Brain microvascular endothelial cell (primary cell): ENCODE measurements around the gene NAA50.

Experiments used
- DNase-seq: peaks from one replicate; pipeline ENCODE4 v3.0.0-alpha.2; 2020
- H3K27ac ChIP-seq: fragments of 250-450 bp; sonication (Bioruptor Pico); 2 replicates; pipeline ENCODE4 v1.5.1; 2020; ENCODE audit warnings: mild to moderate bottlenecking, moderate library complexity
- H3K27me3 ChIP-seq: fragments of 250-450 bp; sonication (Bioruptor Pico); replicated peaks from 2 replicates; pipeline ENCODE4 v1.5.1; 2020; ENCODE audit warnings: mild to moderate bottlenecking
- H3K36me3 ChIP-seq: fragments of 250-450 bp; sonication (Bioruptor Pico); replicated peaks from 2 replicates; pipeline ENCODE4 v1.5.1; 2020; ENCODE audit warnings: mild to moderate bottlenecking
- H3K4me3 ChIP-seq: 2 replicates; pipeline ENCODE4 v1.5.1; 2011; ENCODE audit warnings: low read depth, mild to moderate bottlenecking, control low read depth, low read length, moderate library complexity
- in situ Hi-C: cut with HindIII; loops from 2 replicates; pipeline ENCODE4 v1.10.0; 2017; ENCODE audit warnings: low sequenced_read_pairs, low pct_ligation_motif_present
- TF ChIP-seq, protein P1 (sequence below): IDR thresholded peaks from 2 replicates; pipeline ENCODE4 v1.5.1; 2011; ENCODE audit warnings: low read depth, mild to moderate bottlenecking, moderate library complexity, low read length, control low read depth, inconsistent platforms; ENCODE audit errors: missing control alignments

The NAA50 gene

DNA sequence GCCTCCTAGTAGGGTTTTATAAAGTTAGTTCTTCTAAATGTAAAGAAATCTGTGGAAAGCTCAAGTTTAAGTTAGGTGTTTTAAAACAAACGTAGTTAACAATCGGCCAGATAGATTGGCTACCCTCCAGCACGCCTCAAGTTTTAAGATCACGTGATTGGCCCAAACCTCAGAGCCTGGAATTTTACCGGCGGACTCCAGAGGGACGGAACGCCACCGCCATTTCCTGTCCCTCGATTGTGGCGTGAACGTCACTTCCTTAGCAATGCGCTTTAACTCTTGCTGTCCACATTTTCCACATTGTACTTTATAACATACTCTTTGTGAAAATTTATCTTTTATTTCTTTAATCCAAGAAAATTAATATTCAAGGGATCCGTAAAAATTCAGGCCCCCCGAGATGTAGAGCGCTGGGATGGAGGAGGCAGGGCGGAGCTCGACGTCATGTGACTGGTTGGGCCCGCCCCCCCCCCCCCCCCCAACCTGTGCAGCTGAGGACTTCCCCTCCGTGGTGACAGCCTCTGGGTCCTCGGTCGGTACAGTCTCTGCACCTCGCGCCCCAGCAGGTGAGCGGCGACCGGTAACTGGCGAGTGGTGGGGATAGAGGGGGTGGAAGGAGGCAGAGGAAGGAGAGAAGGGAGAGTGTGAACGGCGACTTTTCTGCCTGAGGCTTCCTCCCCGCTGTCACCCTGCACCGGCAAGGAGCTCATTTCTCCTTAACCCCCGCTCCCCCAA lies 666 bp upstream of the NAA50 start, which contains the start of gene ATP6V1A:
Gene ATP6V1A (plus strand): TSS at position 488 of the 735 bp plus-strand sequence. CDS start 31,719 bp downstream, outside the sequence.
- H3K4me3 ChIP-seq, result peak within 1 kb of the TSS; percentile 94
- TF ChIP-seq, protein P1, sequence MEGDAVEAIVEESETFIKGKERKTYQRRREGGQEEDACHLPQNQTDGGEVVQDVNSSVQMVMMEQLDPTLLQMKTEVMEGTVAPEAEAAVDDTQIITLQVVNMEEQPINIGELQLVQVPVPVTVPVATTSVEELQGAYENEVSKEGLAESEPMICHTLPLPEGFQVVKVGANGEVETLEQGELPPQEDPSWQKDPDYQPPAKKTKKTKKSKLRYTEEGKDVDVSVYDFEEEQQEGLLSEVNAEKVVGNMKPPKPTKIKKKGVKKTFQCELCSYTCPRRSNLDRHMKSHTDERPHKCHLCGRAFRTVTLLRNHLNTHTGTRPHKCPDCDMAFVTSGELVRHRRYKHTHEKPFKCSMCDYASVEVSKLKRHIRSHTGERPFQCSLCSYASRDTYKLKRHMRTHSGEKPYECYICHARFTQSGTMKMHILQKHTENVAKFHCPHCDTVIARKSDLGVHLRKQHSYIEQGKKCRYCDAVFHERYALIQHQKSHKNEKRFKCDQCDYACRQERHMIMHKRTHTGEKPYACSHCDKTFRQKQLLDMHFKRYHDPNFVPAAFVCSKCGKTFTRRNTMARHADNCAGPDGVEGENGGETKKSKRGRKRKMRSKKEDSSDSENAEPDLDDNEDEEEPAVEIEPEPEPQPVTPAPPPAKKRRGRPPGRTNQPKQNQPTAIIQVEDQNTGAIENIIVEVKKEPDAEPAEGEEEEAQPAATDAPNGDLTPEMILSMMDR, result no peak
- no peaks in the 10 kb centered on the region for H3K36me3 ChIP-seq
- H3K27ac ChIP-seq, result peak within 1 kb of the TSS; percentile 97
- DNase-seq, result peak; percentile 91
- no peaks in the 10 kb centered on the region for H3K27me3 ChIP-seq
- in situ Hi-C loops, result no loop called here

DNA sequence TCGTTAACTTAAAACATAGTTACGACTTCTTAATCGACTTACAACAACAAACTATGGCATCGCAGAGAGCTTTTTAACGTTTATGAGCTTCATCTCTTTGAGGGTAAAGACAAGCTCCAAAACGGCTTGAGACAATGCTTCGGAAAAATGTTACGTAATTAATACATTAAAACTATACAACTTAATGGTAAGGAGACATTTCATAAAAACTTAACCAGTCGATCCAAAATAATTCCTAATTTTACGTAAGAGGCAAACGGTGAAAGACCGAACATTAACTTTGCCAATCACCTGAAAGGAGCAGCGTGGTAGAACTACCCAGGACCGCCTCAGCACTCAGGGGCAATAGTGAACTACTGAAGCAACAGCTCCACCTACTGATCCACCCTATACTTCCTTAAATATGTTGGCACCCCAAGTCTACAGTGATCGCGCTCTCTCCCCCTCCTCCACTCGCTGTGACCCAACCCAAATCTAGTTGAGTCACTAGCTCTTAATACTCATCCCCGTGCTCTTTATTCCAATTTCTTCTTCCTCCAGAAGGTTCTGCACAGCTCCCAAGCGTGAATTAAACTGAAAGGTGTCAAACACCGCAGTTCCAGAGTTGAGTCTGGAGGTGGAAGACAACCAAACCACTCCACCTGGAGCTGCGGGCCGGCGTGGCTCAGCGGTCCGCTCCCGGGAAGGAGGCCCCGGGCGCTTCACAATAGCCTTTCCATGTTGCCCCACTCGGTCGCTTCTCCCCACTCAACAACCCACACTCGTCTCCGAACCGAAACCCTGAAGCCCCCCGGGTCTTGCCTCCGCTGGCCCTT lies 901 bp downstream of the NAA50 start:
- TF ChIP-seq, protein P1, result peak; percentile 72
- in situ Hi-C loops, result no loop called here
- DNase-seq, result peak; percentile 86
- Histone ChIP-seq H3K27ac (peak overlapping the region; percentile 97), H3K36me3 (no peaks in the 10 kb centered on the region), H3K4me3 (peak overlapping the region; percentile 94), H3K27me3 (no peaks in the 10 kb centered on the region)

DNA sequence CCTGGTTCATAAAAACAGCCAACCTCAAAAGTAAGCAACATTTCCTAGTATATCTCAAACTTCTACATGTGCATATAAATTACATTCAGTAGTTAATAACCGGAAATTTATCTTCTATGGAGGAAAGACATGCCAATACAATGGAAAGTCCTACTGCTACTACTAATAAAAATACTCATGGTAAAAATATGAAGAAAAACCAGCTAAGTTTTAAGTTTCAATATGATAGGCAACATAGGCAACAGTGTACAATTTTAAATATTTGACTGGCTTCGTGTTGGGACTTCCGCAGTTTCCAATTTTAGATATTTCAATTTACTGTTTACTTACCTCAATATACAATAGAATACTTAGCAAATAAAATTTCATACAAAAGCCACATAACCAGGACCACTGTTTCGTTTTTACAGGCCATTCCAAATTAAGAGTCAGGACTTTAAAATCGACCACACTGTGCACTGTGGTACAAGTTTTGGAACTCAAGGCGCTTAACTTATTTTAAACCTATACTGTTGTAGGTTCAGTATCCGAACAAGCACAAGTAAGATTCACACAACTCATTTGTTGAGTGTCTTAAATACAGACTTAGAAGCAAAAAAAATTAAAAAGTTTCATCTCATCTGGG lies 2.9 kb downstream of the NAA50 start:
- no peaks in the 10 kb centered on the region for H3K27me3 ChIP-seq
- in situ Hi-C loops, result no loop called here
- H3K27ac ChIP-seq, result no peak overlapping the region
- no peak overlapping the region for H3K4me3 ChIP-seq
- no peaks in the 10 kb centered on the region for H3K36me3 ChIP-seq
- DNase-seq, result no peak
- TF ChIP-seq, protein P1, result no peak

DNA sequence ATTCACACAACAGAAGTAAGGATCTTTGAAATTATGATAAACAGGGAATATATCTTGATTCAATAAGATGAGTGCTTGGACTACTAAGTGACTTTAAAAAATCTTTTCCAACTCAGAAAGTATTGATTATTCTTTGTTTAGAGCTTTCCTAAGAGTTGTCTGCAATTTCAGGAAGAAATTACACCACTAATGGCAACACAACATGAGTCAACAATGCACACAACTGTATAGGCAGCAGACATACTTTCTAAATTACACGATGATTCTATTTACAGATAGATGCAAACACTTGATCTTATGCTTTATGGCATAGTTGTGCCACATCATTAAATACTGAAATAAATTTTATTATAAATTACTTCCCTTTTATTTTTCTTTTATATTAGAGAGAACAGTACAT lies 4.4 kb downstream of the NAA50 start:
- Histone ChIP-seq H3K27ac (no peak overlapping the region), H3K4me3 (no peak overlapping the region), H3K27me3 (no peaks in the 10 kb centered on the region), H3K36me3 (no peaks in the 10 kb centered on the region)
- no peak for DNase-seq
- in situ Hi-C loops, result no loop called here
- TF ChIP-seq, protein P1, result no peak

DNA sequence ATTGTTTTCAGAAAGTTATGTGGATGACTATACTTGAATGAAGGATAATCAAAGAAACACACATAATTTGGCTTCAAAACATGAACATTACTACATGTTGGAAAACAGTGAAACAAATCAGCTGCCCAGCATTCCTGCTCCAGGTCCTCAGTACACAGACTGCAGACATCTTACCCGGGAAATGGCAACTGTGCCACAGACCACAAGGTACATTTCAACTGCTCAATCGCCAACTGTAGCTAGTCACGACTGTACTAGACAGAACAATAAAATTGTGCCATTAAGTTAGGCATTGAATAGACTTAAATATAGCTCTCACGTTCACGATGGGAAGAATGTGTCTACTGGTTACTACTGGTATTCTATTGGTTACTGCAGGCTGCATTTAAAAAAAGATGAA lies 5.0 kb downstream of the NAA50 start:
- Histone ChIP-seq H3K4me3 (no peak overlapping the region), H3K27ac (no peak overlapping the region), H3K27me3 (no peaks in the 10 kb centered on the region), H3K36me3 (no peaks in the 10 kb centered on the region)
- TF ChIP-seq, protein P1, result no peak
- no peak for DNase-seq
- in situ Hi-C loops, result no loop called here
